M059J (cell line): ENCODE data around the gene RASGRF2. TPM values are rescaled to one million over a fixed set of nuclear protein-coding genes. Genes with fewer than 3 reads are reported as not detected.

Source experiments
- DNase-seq: peaks from one replicate; pipeline ENCODE4 v3.0.0-alpha.2; 2012; ENCODE audit warnings: low read depth
- total RNA-seq: library from RNA; depleted of rRNA; stranded (reverse); fragments of >200 nt; shearing (Covaris generic); gene quantifications from 2 replicates; pipeline ENCODE4 v1.2.3, GENCODE V29; 2014; rRNA removed

Gene RASGRF2
- 1.8 and 2.3 TPM in 2 replicates for total RNA-seq

GRCh38 chr5:80959768-80960442 lies at the start of gene RASGRF2:
Gene RASGRF2, plus strand, starts transcription at chr5:80960363. Its CDS starts 376 bp downstream, at chr5:80960739.
- DNase-seq = no peak

GRCh38 chr5:80912479-80912878 lies 47.7 kb upstream of the RASGRF2 start:
- DNase-seq = no peak

GRCh38 chr5:80915716-80916115 lies 44.4 kb upstream of the RASGRF2 start:
- peak; percentile 55 for DNase-seq

GRCh38 chr5:80916676-80917075 lies 43.5 kb upstream of the RASGRF2 start:
- DNase-seq = no peak

- DNase-seq = peak; percentile 28
These were observed 42.5 kb upstream of the RASGRF2 start for GRCh38 chr5:80917631-80918030.

- no peak for DNase-seq
These were observed 40.4 kb upstream of the RASGRF2 start for GRCh38 chr5:80919678-80920196.

GRCh38 chr5:80920333-80920732 lies 39.8 kb upstream of the RASGRF2 start:
- no peak for DNase-seq

GRCh38 chr5:80921026-80921425 lies 39.1 kb upstream of the RASGRF2 start:
- peak; percentile 26 for DNase-seq

- no peak for DNase-seq
These were observed 34.2 kb upstream of the RASGRF2 start for GRCh38 chr5:80925931-80926330.

- DNase-seq = no peak
These were observed 33.6 kb upstream of the RASGRF2 start for GRCh38 chr5:80926536-80926935.

- DNase-seq = no peak
These were observed 33.0 kb upstream of the RASGRF2 start for GRCh38 chr5:80926979-80927656.

GRCh38 chr5:80928073-80928472 lies 32.1 kb upstream of the RASGRF2 start:
- DNase-seq = no peak

- no peak for DNase-seq
These were observed 29.2 kb upstream of the RASGRF2 start for GRCh38 chr5:80930940-80931339.

GRCh38 chr5:80931411-80931810 lies 28.8 kb upstream of the RASGRF2 start:
- DNase-seq = no peak

GRCh38 chr5:80933036-80933435 lies 27.1 kb upstream of the RASGRF2 start:
- DNase-seq = no peak

- no peak for DNase-seq
These were observed 25.4 kb upstream of the RASGRF2 start for GRCh38 chr5:80934751-80935150.

- no peak for DNase-seq
These were observed 24.3 kb upstream of the RASGRF2 start for GRCh38 chr5:80935811-80936385.

- DNase-seq = no peak
These were observed 23.3 kb upstream of the RASGRF2 start for GRCh38 chr5:80936881-80937280.

GRCh38 chr5:80937584-80938356 lies 22.4 kb upstream of the RASGRF2 start:
- peak; percentile 61 for DNase-seq

- DNase-seq = peak; percentile 42
These were observed 18.7 kb upstream of the RASGRF2 start for GRCh38 chr5:80941496-80941895.

- no peak for DNase-seq
These were observed 8.8 kb upstream of the RASGRF2 start for GRCh38 chr5:80951366-80951765.

GRCh38 chr5:80953587-80953986 lies 6.6 kb upstream of the RASGRF2 start:
- no peak for DNase-seq
